ENCODE measurements around the gene KIF4B. TPM values are rescaled to one million over a fixed set of nuclear protein-coding genes. Genes with fewer than 3 reads are reported as not detected.
A peak's percentile ranks its signal among the peaks of the same experiment; 100 is the strongest.
"Not testable (repeated sequence)": the region's sequence is repeated elsewhere in the genome, so short reads cannot be mapped to it uniquely, and the experiment has no call there.

Gene KIF4B
- polyA plus RNA-seq, 1 of the 3 experiments (the other 2 are of a cell fraction): 0.02 TPM

DNA sequence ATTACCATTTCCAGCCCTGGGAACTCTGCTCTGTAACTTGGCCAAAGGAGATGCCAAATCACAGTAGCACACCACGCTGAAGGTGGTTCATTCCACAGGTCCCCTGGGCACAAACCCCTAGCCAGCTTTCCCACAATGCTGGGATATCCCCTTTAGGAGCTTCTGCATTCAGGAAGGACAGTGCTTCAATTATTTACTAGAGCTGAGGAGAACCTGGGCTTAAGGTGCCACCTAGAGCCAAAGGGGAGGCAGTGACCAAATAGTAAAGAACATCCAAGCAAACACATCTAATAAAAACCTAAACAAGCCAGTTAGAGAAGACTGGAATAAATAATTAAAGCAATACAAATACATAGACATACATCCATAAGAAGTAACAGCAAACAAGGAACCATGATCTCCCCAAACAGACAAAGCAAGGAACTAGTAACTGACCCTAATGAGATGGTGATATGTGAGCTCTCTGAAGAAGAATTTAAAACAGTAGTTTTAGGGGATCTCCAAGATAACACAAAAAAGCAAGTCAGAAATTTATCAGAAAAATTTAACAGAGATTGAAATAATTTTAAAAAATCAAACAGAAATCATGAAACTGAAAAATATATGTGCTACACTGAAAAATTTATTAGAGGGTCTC lies 14.6 kb downstream of the KIF4B start:
- H3K9ac ChIP-seq: no peak overlapping the region
- no peaks in the 10 kb centered on the region for H3K36me3 ChIP-seq (replicated peaks in 1 of 2; ENCODE audit: control insufficient read depth in 1 of 2, insufficient read depth in 2 of 2, low read length in 1 of 2)
- no peaks in the 10 kb centered on the region for H4K20me1 ChIP-seq (ENCODE audit: insufficient read depth)
- CTCF ChIA-PET: interaction anchor here (1.3 to 2.3 kb wide), 2 partner anchors 55 to 378 kb away, joined by 3 to 7 read pairs; no protein-coding TSS in a partner anchor
- H3K27me3 ChIP-seq (ENCODE audit: insufficient read depth): no peaks in the 10 kb centered on the region
- H3K4me1 ChIP-seq (ENCODE audit: control insufficient read depth in 1 of 2, insufficient read depth in 2 of 2, low read depth in 1 of 2, low read length in 1 of 2): no peaks in the 10 kb centered on the region
- no peaks in the 10 kb centered on the region for H3F3A ChIP-seq (replicated peaks; ENCODE audit: insufficient read depth)
- H3K9me3 ChIP-seq: no peaks in the 10 kb centered on the region
- no peak overlapping the region for H2AFZ ChIP-seq (ENCODE audit: low read depth)
- no peak overlapping the region for H3K4me3 ChIP-seq (ENCODE audit: low read depth in 2 of 2, low read length in 1 of 2)
- POLR2A ChIA-PET: no interaction called here
- TF ChIP-seq RFX5 (IDR thresholded peaks at IDR 0.05; ENCODE audit: low read length): no peak
- TF ChIP-seq FOXM1 (IDR thresholded peaks at IDR 0.05; ENCODE audit: low read depth): no peak
- peak; percentile 22; the same call in 1 of the 2 replicates for TF ChIP-seq RAD21 (IDR thresholded peaks at IDR 0.05; ENCODE audit: low read length)
- TF ChIP-seq, protein P1, sequence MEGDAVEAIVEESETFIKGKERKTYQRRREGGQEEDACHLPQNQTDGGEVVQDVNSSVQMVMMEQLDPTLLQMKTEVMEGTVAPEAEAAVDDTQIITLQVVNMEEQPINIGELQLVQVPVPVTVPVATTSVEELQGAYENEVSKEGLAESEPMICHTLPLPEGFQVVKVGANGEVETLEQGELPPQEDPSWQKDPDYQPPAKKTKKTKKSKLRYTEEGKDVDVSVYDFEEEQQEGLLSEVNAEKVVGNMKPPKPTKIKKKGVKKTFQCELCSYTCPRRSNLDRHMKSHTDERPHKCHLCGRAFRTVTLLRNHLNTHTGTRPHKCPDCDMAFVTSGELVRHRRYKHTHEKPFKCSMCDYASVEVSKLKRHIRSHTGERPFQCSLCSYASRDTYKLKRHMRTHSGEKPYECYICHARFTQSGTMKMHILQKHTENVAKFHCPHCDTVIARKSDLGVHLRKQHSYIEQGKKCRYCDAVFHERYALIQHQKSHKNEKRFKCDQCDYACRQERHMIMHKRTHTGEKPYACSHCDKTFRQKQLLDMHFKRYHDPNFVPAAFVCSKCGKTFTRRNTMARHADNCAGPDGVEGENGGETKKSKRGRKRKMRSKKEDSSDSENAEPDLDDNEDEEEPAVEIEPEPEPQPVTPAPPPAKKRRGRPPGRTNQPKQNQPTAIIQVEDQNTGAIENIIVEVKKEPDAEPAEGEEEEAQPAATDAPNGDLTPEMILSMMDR (IDR thresholded peaks at IDR 0.05): peak; percentile 18; the same call in 1 of the 2 replicates
- H3K9me2 ChIP-seq: no peaks in the 10 kb centered on the region
- H3K4me2 ChIP-seq: no peak overlapping the region
- DNase-seq: no peak
- no peak overlapping the region for H3K27ac ChIP-seq (ENCODE audit: low read depth in 2 of 2, low read length in 1 of 2)
- 0% methylated on average over 1 of the region's 1 CpG for WGBS (ENCODE audit: low lambda C conversion rate)
- no peaks in the 10 kb centered on the region for H3K79me2 ChIP-seq (ENCODE audit: insufficient read depth)

DNA sequence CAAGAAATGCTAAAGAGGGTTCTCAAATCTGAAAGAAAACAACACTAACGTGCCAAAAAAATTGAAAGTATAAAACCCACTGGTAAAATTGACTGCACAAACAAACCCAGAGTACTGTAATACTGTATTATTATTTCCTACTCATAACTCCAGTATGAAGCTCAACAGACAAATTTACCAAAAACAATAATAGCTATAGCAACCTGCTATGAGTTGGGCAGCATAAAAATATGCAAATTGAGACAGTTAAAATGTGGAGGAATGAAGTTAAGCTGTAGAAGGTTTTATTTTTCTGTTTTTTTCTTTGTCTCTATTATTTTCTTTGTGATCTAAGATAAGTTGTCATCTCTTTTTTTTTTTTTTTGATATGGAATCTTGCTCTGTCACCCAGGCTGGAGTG lies 15.7 kb downstream of the KIF4B start:
- ChIA-PET POLR2A (no interaction called here), CTCF (interaction anchor here (2.3 kb wide), 1 partner anchor 56 kb away, joined by 7 read pairs; no protein-coding TSS in a partner anchor)
- H2AFZ ChIP-seq (ENCODE audit: low read depth): no peak overlapping the region
- no peak overlapping the region for H3K4me3 ChIP-seq (ENCODE audit: low read depth in 2 of 2, low read length in 1 of 2)
- TF ChIP-seq YY1 (IDR thresholded peaks at IDR 0.05; ENCODE audit: low read depth) (no peak), GATA2 (CRISPR knock-in tag; IDR thresholded peaks at IDR 0.05) (no peak), MXI1 (IDR thresholded peaks at IDR 0.05; ENCODE audit: low read depth, low read length) (no peak), RXRA (IDR thresholded peaks at IDR 0.05; ENCODE audit: borderline replicate concordance, low read depth) (no peak), NFIC (IDR thresholded peaks at IDR 0.05; ENCODE audit: borderline replicate concordance) (no peak), TEAD4 (IDR thresholded peaks at IDR 0.05; ENCODE audit: borderline replicate concordance, insufficient read depth) (no peak), EP300 (IDR thresholded peaks at IDR 0.05; ENCODE audit: borderline replicate concordance in 1 of 2, low read depth in 1 of 2, low read length in 1 of 2) (no peak), TAF1 (IDR thresholded peaks at IDR 0.05; ENCODE audit: borderline replicate concordance, low read depth, low read length) (no peak), GABPA (IDR thresholded peaks at IDR 0.05; ENCODE audit: low read depth) (no peak), POLR2AphosphoS5 (IDR thresholded peaks at IDR 0.05; ENCODE audit: low read depth, low read length) (no peak), FOSL2 (IDR thresholded peaks at IDR 0.05; ENCODE audit: borderline replicate concordance, low read depth) (no peak), SIN3A (IDR thresholded peaks at IDR 0.05; ENCODE audit: borderline replicate concordance, low read depth, low read length) (no peak), RFX5 (IDR thresholded peaks at IDR 0.05; ENCODE audit: low read length) (no peak), CHD2 (IDR thresholded peaks at IDR 0.05; ENCODE audit: low read length, partially characterized antibody) (no peak), NRF1 (IDR thresholded peaks at IDR 0.05; ENCODE audit: low read depth, low read length) (no peak)
- TF ChIP-seq, protein P2, sequence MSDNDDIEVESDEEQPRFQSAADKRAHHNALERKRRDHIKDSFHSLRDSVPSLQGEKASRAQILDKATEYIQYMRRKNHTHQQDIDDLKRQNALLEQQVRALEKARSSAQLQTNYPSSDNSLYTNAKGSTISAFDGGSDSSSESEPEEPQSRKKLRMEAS (IDR thresholded peaks at IDR 0.05; ENCODE audit: low read depth): no peak
- TF ChIP-seq, protein P3, sequence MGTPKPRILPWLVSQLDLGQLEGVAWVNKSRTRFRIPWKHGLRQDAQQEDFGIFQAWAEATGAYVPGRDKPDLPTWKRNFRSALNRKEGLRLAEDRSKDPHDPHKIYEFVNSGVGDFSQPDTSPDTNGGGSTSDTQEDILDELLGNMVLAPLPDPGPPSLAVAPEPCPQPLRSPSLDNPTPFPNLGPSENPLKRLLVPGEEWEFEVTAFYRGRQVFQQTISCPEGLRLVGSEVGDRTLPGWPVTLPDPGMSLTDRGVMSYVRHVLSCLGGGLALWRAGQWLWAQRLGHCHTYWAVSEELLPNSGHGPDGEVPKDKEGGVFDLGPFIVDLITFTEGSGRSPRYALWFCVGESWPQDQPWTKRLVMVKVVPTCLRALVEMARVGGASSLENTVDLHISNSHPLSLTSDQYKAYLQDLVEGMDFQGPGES (IDR thresholded peaks at IDR 0.05; ENCODE audit: low read depth, low read length): no peak
- H3K27me3 ChIP-seq (ENCODE audit: insufficient read depth): no peaks in the 10 kb centered on the region
- H3K79me2 ChIP-seq (ENCODE audit: insufficient read depth): no peaks in the 10 kb centered on the region
- WGBS (ENCODE audit: low lambda C conversion rate): 2% methylated on average over 1 of the region's 1 CpG
- no peak overlapping the region for H3K27ac ChIP-seq (ENCODE audit: low read depth in 2 of 2, low read length in 1 of 2)
- no peaks in the 10 kb centered on the region for H3K9me2 ChIP-seq
- no peaks in the 10 kb centered on the region for H3K4me1 ChIP-seq (ENCODE audit: control insufficient read depth in 1 of 2, insufficient read depth in 2 of 2, low read depth in 1 of 2, low read length in 1 of 2)
- no peaks in the 10 kb centered on the region for H3K9me3 ChIP-seq
- DNase-seq: no peak
- H4K20me1 ChIP-seq (ENCODE audit: insufficient read depth): no peaks in the 10 kb centered on the region
- no peaks in the 10 kb centered on the region for H3F3A ChIP-seq (replicated peaks; ENCODE audit: insufficient read depth)
- no peak overlapping the region for H3K9ac ChIP-seq
- no peaks in the 10 kb centered on the region for H3K36me3 ChIP-seq (replicated peaks in 1 of 2; ENCODE audit: control insufficient read depth in 1 of 2, insufficient read depth in 2 of 2, low read length in 1 of 2)
- no peak overlapping the region for H3K4me2 ChIP-seq

DNA sequence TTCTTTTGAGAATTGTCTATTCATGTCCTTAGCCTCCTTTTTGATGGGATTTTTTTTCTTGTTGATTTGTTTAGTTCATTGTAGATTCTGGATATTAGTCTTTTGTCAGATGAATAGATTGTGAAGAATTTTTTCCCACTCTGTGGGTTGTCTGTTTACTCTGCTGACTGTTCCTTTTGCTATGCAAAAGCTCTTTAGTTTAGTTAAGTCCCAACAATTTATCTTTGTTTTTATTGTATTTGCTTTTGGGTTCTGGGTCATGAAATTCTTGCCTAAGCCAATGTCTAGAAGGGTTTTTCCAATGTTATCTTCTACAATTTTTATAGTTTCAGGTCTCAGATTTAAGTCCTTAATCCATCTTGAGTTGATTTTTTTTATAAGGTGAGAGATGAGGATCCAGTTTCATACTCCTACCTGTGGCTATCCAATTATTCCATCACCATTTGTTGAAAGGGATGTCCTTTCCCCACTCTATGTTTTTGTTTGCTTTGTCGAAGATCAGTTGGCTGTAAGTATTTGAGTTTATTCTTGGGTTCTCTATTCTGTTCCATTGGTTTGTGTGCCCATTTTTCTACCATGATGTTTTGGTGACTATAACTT lies 20.7 kb downstream of the KIF4B start:
- H3K36me3 ChIP-seq (replicated peaks in 1 of 2; ENCODE audit: control insufficient read depth in 1 of 2, insufficient read depth in 2 of 2, low read length in 1 of 2); H3K9me2 ChIP-seq; H3K4me1 ChIP-seq (ENCODE audit: control insufficient read depth in 1 of 2, insufficient read depth in 2 of 2, low read depth in 1 of 2, low read length in 1 of 2); H3K4me3 ChIP-seq (ENCODE audit: low read depth in 2 of 2, low read length in 1 of 2); H4K20me1 ChIP-seq (ENCODE audit: insufficient read depth); H3K9ac ChIP-seq; DNase-seq; POLR2A ChIA-PET; H3K9me3 ChIP-seq; H3K27me3 ChIP-seq (ENCODE audit: insufficient read depth); H3F3A ChIP-seq (replicated peaks; ENCODE audit: insufficient read depth); H2AFZ ChIP-seq (ENCODE audit: low read depth); CTCF ChIA-PET; H3K27ac ChIP-seq (ENCODE audit: low read depth in 2 of 2, low read length in 1 of 2); H3K79me2 ChIP-seq (ENCODE audit: insufficient read depth); H3K4me2 ChIP-seq: not testable (repeated sequence)
- WGBS (ENCODE audit: low lambda C conversion rate): 3% methylated on average over 1 of the region's 1 CpG
